Esophagus squamous epithelium (tissue), 5 donors: Measurements from ENCODE around the gene CYB561. TPM values are rescaled to one million over a fixed set of nuclear protein-coding genes. Genes with fewer than 3 reads are reported as not detected.
"Not testable (repeated sequence)": the region's sequence is repeated elsewhere in the genome, so short reads cannot be mapped to it uniquely, and the experiment has no call there.

Source experiments
- DNase-seq: peaks from one replicate; lab custom pipeline; 2025; lab: John Stamatoyannopoulos, UW
- H3K27ac ChIP-seq, 4 donors: fragments of 200-600 bp; sonication (generic); one replicate each; pipeline ENCODE4 v1.5.1; 2016 to 2019; ENCODE audit warnings: mild to moderate bottlenecking in 1 of 4
- H3K27me3 ChIP-seq, 4 donors: fragments of 200-600 bp; sonication (generic); 1 replicate in 3 of 4; 2 replicates in 1 of 4; pipeline versions ENCODE4 v1.5.1 to v1.6.0; 2017 to 2021; ENCODE audit warnings: antibody characterized with exemption in 1 of 4
- H3K36me3 ChIP-seq, 3 donors: fragments of 200-600 bp; sonication (generic); one replicate each; pipeline ENCODE4 v1.5.1; 2016 to 2019
- H3K4me1 ChIP-seq, 3 donors: fragments of 200-600 bp; sonication (generic); one replicate each; pipeline ENCODE4 v1.5.1; 2017 to 2019
- H3K4me3 ChIP-seq, 4 donors: fragments of 200-600 bp; sonication (generic); 1 replicate in 3 of 4; 2 replicates in 1 of 4; pipeline ENCODE4 v1.5.1; 2016 to 2019; ENCODE audit warnings: mild to moderate bottlenecking in 2 of 4, moderate library complexity in 1 of 4
- H3K9me3 ChIP-seq, 3 donors: fragments of 200-600 bp; sonication (generic); one replicate each; pipeline ENCODE4 v1.5.1; 2016 to 2019
- POLR2A ChIP-seq, 4 donors: fragments of 450-650 bp; IDR thresholded peaks; one replicate each; pipeline ENCODE4 v1.6.1; 2017; ENCODE audit warnings: antibody characterized with exemption in 4 of 4, mild to moderate bottlenecking in 4 of 4, moderate library complexity in 3 of 4
- WGBS, 2 donors: methylation state at CpG; one replicate each; pipeline ENCODE4 v1.1.5; 2018; 5-methylcytosine and 5-hydroxymethylcytosine counted together
- intact Hi-C: fragments of 100-400 bp; cut with DNase I; formaldehyde crosslinking; loops from one replicate; pipeline ENCODE4 v1.15.0; 2022
- total RNA-seq, 4 donors: library from RNA; depleted of rRNA; stranded (reverse); fragments of >200 nt; gene quantifications; one replicate each; pipeline ENCODE4 v1.1.0, GENCODE V29; 2016
- TF ChIP-seq, protein P1 (sequence below), 6 experiments: fragments of 450-650 bp in 4 of 6; fragments of 200-600 bp in 2 of 6; sonication (generic) in 2 of 6; IDR thresholded peaks; one replicate each; pipeline ENCODE4 v1.5.1; 2016 to 2019; ENCODE audit warnings: antibody characterized with exemption in 6 of 6, mild to moderate bottlenecking in 4 of 6, moderate library complexity in 4 of 6
- donor health status: DM: yes; HTN: yes; CAD: no.

CYB561 gene
- total RNA-seq, 4 donors from 2014 or later = 32.4 to 95.6 (median 42.4) TPM

DNA sequence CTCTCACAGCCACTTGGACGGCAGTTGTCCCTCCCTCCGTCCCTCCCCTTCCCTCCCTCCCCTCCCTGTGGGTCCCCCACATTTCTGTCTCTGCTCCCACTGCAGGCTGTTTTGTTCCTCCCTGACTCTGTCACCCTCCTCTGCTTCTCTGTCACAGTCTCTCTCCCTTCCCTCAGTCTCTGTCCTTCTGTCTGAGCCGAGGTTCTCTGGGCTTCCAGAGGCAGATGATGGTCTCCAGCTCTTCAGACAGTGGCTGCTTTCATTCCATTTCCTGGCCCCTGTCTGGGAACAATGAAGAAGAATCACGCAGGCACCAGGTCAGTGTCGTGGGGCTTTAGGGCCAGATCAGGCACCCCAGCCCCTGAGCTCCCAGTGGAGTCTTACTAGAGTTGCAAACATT lies 8.8 kb upstream of the CYB561 start:
- 66 to 68% methylated on average over 5 of the region's 5 CpGs for WGBS, 2 donors
- intact Hi-C loops = no loop called here
- no peaks in the 10 kb centered on the region for H3K9me3 ChIP-seq

GRCh38 chr17:63454357-63454756 lies 8.3 kb upstream of the CYB561 start:
- H3K27ac ChIP-seq, H3K36me3 ChIP-seq, intact Hi-C loops, DNase-seq, H3K4me3 ChIP-seq, H3K9me3 ChIP-seq: not testable (repeated sequence)
- Histone ChIP-seq H3K4me1 (peaks cover 0 to 26% (median 3%) of the 10 kb centered on the region in 3 donors), H3K27me3 (peaks cover 0 to 27% (median 0%) of the 10 kb centered on the region in 4 donors)
- WGBS, 2 donors = 56 to 72% methylated on average over 5 of the region's 6 CpGs

More for the DNA sequence above, 8.8 kb upstream of the CYB561 start:
- TF ChIP-seq, protein P1, sequence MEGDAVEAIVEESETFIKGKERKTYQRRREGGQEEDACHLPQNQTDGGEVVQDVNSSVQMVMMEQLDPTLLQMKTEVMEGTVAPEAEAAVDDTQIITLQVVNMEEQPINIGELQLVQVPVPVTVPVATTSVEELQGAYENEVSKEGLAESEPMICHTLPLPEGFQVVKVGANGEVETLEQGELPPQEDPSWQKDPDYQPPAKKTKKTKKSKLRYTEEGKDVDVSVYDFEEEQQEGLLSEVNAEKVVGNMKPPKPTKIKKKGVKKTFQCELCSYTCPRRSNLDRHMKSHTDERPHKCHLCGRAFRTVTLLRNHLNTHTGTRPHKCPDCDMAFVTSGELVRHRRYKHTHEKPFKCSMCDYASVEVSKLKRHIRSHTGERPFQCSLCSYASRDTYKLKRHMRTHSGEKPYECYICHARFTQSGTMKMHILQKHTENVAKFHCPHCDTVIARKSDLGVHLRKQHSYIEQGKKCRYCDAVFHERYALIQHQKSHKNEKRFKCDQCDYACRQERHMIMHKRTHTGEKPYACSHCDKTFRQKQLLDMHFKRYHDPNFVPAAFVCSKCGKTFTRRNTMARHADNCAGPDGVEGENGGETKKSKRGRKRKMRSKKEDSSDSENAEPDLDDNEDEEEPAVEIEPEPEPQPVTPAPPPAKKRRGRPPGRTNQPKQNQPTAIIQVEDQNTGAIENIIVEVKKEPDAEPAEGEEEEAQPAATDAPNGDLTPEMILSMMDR (IDR thresholded peaks at IDR 0.05) = no peak
- no peak for TF ChIP-seq POLR2A (IDR thresholded peaks at IDR 0.05)
- Histone ChIP-seq H3K27ac (no peak overlapping the region), H3K27me3 (peaks cover 0 to 30% (median 0%) of the 10 kb centered on the region in 4 donors), H3K4me3 (no peak overlapping the region), H3K4me1 (peaks cover 0 to 23% (median 5%) of the 10 kb centered on the region in 3 donors), H3K36me3 (no peaks in the 10 kb centered on the region)
- no peak for DNase-seq

GRCh38 chr17:63452962-63453551 lies 7.0 kb upstream of the CYB561 start:
- TF ChIP-seq, protein P1 (IDR thresholded peaks at IDR 0.05) = no peak
- TF ChIP-seq POLR2A (IDR thresholded peaks at IDR 0.05) = no peak
- H3K9me3 ChIP-seq = no peaks in the 10 kb centered on the region
- no peaks in the 10 kb centered on the region for H3K36me3 ChIP-seq
- peaks cover 0 to 27% (median 0%) of the 10 kb centered on the region in 4 donors for H3K27me3 ChIP-seq
- DNase-seq = no peak
- intact Hi-C loops = no loop called here
- H3K27ac ChIP-seq = no peak overlapping the region
- no peak overlapping the region for H3K4me3 ChIP-seq
- H3K4me1 ChIP-seq = peaks cover 0 to 37% (median 5%) of the 10 kb centered on the region in 3 donors
- 23 to 46% methylated on average over 2 to 3 of the region's 7 CpGs for WGBS, 2 donors

- no peak for DNase-seq
- peaks cover 0 to 27% (median 0%) of the 10 kb centered on the region in 4 donors for H3K27me3 ChIP-seq
- no peak overlapping the region for H3K27ac ChIP-seq
- peaks cover 7 to 44% (median 13%) of the 10 kb centered on the region in 3 donors for H3K4me1 ChIP-seq
- no peak for TF ChIP-seq POLR2A (IDR thresholded peaks at IDR 0.05)
- TF ChIP-seq, protein P1 (IDR thresholded peaks at IDR 0.05) = no peak
- H3K9me3 ChIP-seq = no peaks in the 10 kb centered on the region
- no peak overlapping the region for H3K4me3 ChIP-seq
- H3K36me3 ChIP-seq = no peaks in the 10 kb centered on the region
- 76 to 86% methylated on average over 7 to 11 of the region's 15 CpGs for WGBS, 2 donors
- intact Hi-C loops = no loop called here
Measured at GRCh38 chr17:63452046-63452961, 6.2 kb upstream of the CYB561 start.

DNA sequence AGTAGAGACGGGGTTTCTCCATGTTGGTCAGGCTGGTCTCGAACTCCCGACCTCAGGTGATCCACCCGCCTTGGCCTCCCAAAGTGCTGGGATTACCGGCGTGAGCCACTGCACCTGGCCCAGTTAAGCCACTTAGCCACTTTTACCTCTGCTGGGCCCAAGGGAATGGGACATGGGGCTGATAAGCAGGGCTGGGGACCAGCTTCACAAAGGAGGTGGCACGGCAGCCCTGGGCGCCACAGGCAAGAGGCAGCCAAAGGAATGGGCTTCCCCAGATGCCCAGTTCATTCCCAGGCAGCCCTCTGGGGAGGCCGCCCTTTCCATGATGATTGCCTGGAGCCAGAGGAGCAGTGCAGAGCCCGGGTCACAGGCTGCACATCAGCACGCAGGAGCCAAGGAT lies 5.0 kb upstream of the CYB561 start:
- H3K27ac ChIP-seq = no peak overlapping the region
- no peaks in the 10 kb centered on the region for H3K9me3 ChIP-seq
- WGBS, 2 donors = 93 to 100% methylated on average over 2 to 5 of the region's 11 CpGs
- intact Hi-C loops = no loop called here
- peaks cover 0 to 27% (median 0%) of the 10 kb centered on the region in 4 donors for H3K27me3 ChIP-seq
- no peak overlapping the region for H3K4me3 ChIP-seq
- H3K4me1 ChIP-seq = peaks cover 11 to 55% (median 20%) of the 10 kb centered on the region in 3 donors
- H3K36me3 ChIP-seq = no peaks in the 10 kb centered on the region
- DNase-seq = no peak
- TF ChIP-seq, protein P1 (IDR thresholded peaks at IDR 0.05) = no peak
- no peak for TF ChIP-seq POLR2A (IDR thresholded peaks at IDR 0.05)
